ENCODE data around the gene STAG3. TPM values are rescaled to one million over a fixed set of nuclear protein-coding genes. Genes with fewer than 3 reads are reported as not detected.
"Not testable (repeated sequence)": the region's sequence is repeated elsewhere in the genome, so short reads cannot be mapped to it uniquely, and the experiment has no call there.

The STAG3 gene
- polyA plus RNA-seq, 3 donors: 0.39 TPM; not detected in 1

- peaks cover 18 to 25% of the 10 kb centered on the region in 2 donors for H3K4me1 ChIP-seq (ENCODE audit: control insufficient read depth in 1 of 2, insufficient read depth in 2 of 2, low read length in 2 of 2)
- no peak overlapping the region for H3K27ac ChIP-seq (ENCODE audit: low read depth in 1 of 2, low read length in 2 of 2)
- Mint-ChIP-seq H3K4me1 (peaks cover 22% of the 10 kb centered on the region), H3K9me3 (peaks cover 0 to 13% (median 7%) of the 10 kb centered on the region in 7 donors), H3K27ac (no peak overlapping the region), H3K27me3 (ENCODE audit: low read depth in 3 of 3) (peaks cover 32 to 54% (median 42%) of the 10 kb centered on the region in 3 donors), H3K4me3 (peak overlapping the region; percentile 76 to 85), H3K36me3 (peaks cover 0 to 7% of the 10 kb centered on the region in 2 donors)
- H3K27me3 ChIP-seq (ENCODE audit: control insufficient read depth in 2 of 2, insufficient read depth in 2 of 2, low read length in 2 of 2): peaks cover 8 to 18% of the 10 kb centered on the region in 2 donors
- TF ChIP-seq CTCF (IDR thresholded peaks at IDR 0.05): no peak
- peak overlapping the region; percentile 30 to 82 (median 57) for H3K4me3 ChIP-seq (replicated peaks in 1 of 3; ENCODE audit: low read depth in 2 of 3, low read length in 3 of 3)
- intact Hi-C loops (cut with micrococcal nuclease): loop anchor here in 1 of 2 donors (2.0 kb wide), 1 partner anchor 28 kb away; the partner anchor contains the start of gene LAMTOR4
- H3K9ac ChIP-seq (ENCODE audit: insufficient read depth, low read length, poor library complexity, severe bottlenecking): no peak overlapping the region
- no peaks in the 10 kb centered on the region for H3K36me3 ChIP-seq (replicated peaks in 1 of 2; ENCODE audit: control insufficient read depth in 1 of 2, insufficient read depth in 2 of 2, low read length in 2 of 2)
- no peaks in the 10 kb centered on the region for H3K79me2 ChIP-seq (ENCODE audit: insufficient read depth, low read length)
- WGBS (ENCODE audit: insufficient coverage): 94% methylated on average over 5 of the region's 14 CpGs
- peak overlapping the region; percentile 93 for H2AFZ ChIP-seq (ENCODE audit: insufficient read depth, low read depth, low read length, poor library complexity, severe bottlenecking)
- peaks cover 5 to 6% of the 10 kb centered on the region in 2 donors for H3K9me3 ChIP-seq (replicated peaks in 1 of 2; ENCODE audit: control insufficient read depth in 1 of 2, insufficient read depth in 1 of 2, low read length in 2 of 2)
- peak overlapping the region; percentile 95 for H3K4me2 ChIP-seq (replicated peaks; ENCODE audit: extremely low read depth, low read length, poor library complexity, severe bottlenecking)
- no peak for DNase-seq
- no peaks in the 10 kb centered on the region for H4K20me1 ChIP-seq (ENCODE audit: insufficient read depth, low read length)
These were observed 1.3 kb upstream of the STAG3 start for GRCh38 chr7:100176096-100177044.

GRCh38 chr7:100180084-100180483 is 2.4 kb downstream of the STAG3 start:
- H3K4me1 ChIP-seq (ENCODE audit: control insufficient read depth in 1 of 2, insufficient read depth in 2 of 2, low read length in 2 of 2): peaks cover 13 to 18% of the 10 kb centered on the region in 2 donors
- H2AFZ ChIP-seq (ENCODE audit: insufficient read depth, low read depth, low read length, poor library complexity, severe bottlenecking); H4K20me1 ChIP-seq (ENCODE audit: insufficient read depth, low read length); H3K9me3 Mint-ChIP-seq; H3K27ac Mint-ChIP-seq; DNase-seq; H3K27ac ChIP-seq (ENCODE audit: low read depth in 1 of 2, low read length in 2 of 2); H3K4me2 ChIP-seq (replicated peaks; ENCODE audit: extremely low read depth, low read length, poor library complexity, severe bottlenecking); H3K79me2 ChIP-seq (ENCODE audit: insufficient read depth, low read length); H3K36me3 Mint-ChIP-seq; H3K9me3 ChIP-seq (replicated peaks in 1 of 2; ENCODE audit: control insufficient read depth in 1 of 2, insufficient read depth in 1 of 2, low read length in 2 of 2); H3K4me3 Mint-ChIP-seq; H3K4me3 ChIP-seq (replicated peaks in 1 of 3; ENCODE audit: low read depth in 2 of 3, low read length in 3 of 3); H3K9ac ChIP-seq (ENCODE audit: insufficient read depth, low read length, poor library complexity, severe bottlenecking); H3K36me3 ChIP-seq (replicated peaks in 1 of 2; ENCODE audit: control insufficient read depth in 1 of 2, insufficient read depth in 2 of 2, low read length in 2 of 2); intact Hi-C loops (cut with micrococcal nuclease): not testable (repeated sequence)
- peaks cover 0 to 10% of the 10 kb centered on the region in 2 donors for H3K27me3 ChIP-seq (ENCODE audit: control insufficient read depth in 2 of 2, insufficient read depth in 2 of 2, low read length in 2 of 2)
- Mint-ChIP-seq H3K27me3 (ENCODE audit: low read depth in 3 of 3) (peaks cover 15 to 39% (median 37%) of the 10 kb centered on the region in 3 donors), H3K4me1 (peaks cover 18% of the 10 kb centered on the region)
- no CpG with 5 or more reads among the region's 3 CpGs for WGBS (ENCODE audit: insufficient coverage)

- no CpG with 5 or more reads among the region's 6 CpGs for WGBS (ENCODE audit: insufficient coverage)
- not testable (repeated sequence) for DNase-seq
These were observed 4.9 kb downstream of the STAG3 start for GRCh38 chr7:100182616-100183015.

More at GRCh38 chr7:100182616-100183015, 4.9 kb downstream of the STAG3 start:
- H3K9ac ChIP-seq (ENCODE audit: insufficient read depth, low read length, poor library complexity, severe bottlenecking); H3K4me1 ChIP-seq (ENCODE audit: control insufficient read depth in 1 of 2, insufficient read depth in 2 of 2, low read length in 2 of 2); H3K4me3 ChIP-seq (replicated peaks in 1 of 3; ENCODE audit: low read depth in 2 of 3, low read length in 3 of 3); H3K27ac Mint-ChIP-seq; H3K4me3 Mint-ChIP-seq; H3K9me3 ChIP-seq (replicated peaks in 1 of 2; ENCODE audit: control insufficient read depth in 1 of 2, insufficient read depth in 1 of 2, low read length in 2 of 2); H3K36me3 Mint-ChIP-seq; intact Hi-C loops (cut with micrococcal nuclease); H3K4me1 Mint-ChIP-seq; H4K20me1 ChIP-seq (ENCODE audit: insufficient read depth, low read length); H3K9me3 Mint-ChIP-seq; H2AFZ ChIP-seq (ENCODE audit: insufficient read depth, low read depth, low read length, poor library complexity, severe bottlenecking); H3K27ac ChIP-seq (ENCODE audit: low read depth in 1 of 2, low read length in 2 of 2); H3K36me3 ChIP-seq (replicated peaks in 1 of 2; ENCODE audit: control insufficient read depth in 1 of 2, insufficient read depth in 2 of 2, low read length in 2 of 2); H3K4me2 ChIP-seq (replicated peaks; ENCODE audit: extremely low read depth, low read length, poor library complexity, severe bottlenecking); H3K27me3 ChIP-seq (ENCODE audit: control insufficient read depth in 2 of 2, insufficient read depth in 2 of 2, low read length in 2 of 2); H3K79me2 ChIP-seq (ENCODE audit: insufficient read depth, low read length): not testable (repeated sequence)
- peaks cover 14 to 31% (median 28%) of the 10 kb centered on the region in 3 donors for H3K27me3 Mint-ChIP-seq (ENCODE audit: low read depth in 3 of 3)
